SK-N-SH (cell line): Measurements from ENCODE around the gene PPTC7. TPM values are rescaled to one million over a fixed set of nuclear protein-coding genes. Genes with fewer than 3 reads are reported as not detected.
"Not testable (repeated sequence)": the region's sequence is repeated elsewhere in the genome, so short reads cannot be mapped to it uniquely, and the experiment has no call there.

Experiments used
- CTCF ChIA-PET: fragments of 300-600, 350-600 bp; formaldehyde crosslinking; extraction: SDS; loops from one replicate; lab custom pipeline; 2021; lab: Yijun Ruan, JAX
- POLR2A ChIA-PET: fragments of 350-600 bp; sonication (Branson Sonifier 250); formaldehyde crosslinking; extraction: SDS; loops from one replicate; lab custom pipeline; 2020; ENCODE audit warnings: antibody characterized with exemption, inconsistent platforms; lab: Yijun Ruan, JAX
- DNase-seq: peaks from one replicate; pipeline ENCODE4 v3.0.0; 2012
- H2AFZ ChIP-seq: fragments of 200-600 bp; sonication (generic); 2 replicates; pipeline ENCODE4 v1.8.1; 2016; ENCODE audit warnings: antibody characterized with exemption, mild to moderate bottlenecking, low read depth
- H3F3A ChIP-seq: fragments of 200-600 bp; sonication (generic); replicated peaks from 2 replicates; pipeline ENCODE3; 2016; ENCODE audit warnings: antibody characterized with exemption, mild to moderate bottlenecking; ENCODE audit not compliant: insufficient read depth
- H3K27ac ChIP-seq, 2 experiments: fragments of 200-500 bp in 1 of 2; fragments of 200-600 bp in 1 of 2; sonication (Bioruptor generic) in 1 of 2; sonication (generic), shearing (Covaris generic) in 1 of 2; 2 replicates each; pipeline versions ENCODE4 v1.5.1 to v1.6.1; 2014 to 2016; ENCODE audit warnings: low read depth in 2 of 2, inconsistent platforms in 1 of 2, low read length in 1 of 2, mild to moderate bottlenecking in 1 of 2, mixed read lengths in 1 of 2
- H3K27me3 ChIP-seq: fragments of 200-600 bp; sonication (generic), shearing (Covaris generic); 2 replicates; pipeline ENCODE4 v1.6.1; 2016; ENCODE audit warnings: mixed run types; ENCODE audit not compliant: insufficient read depth
- H3K36me3 ChIP-seq, 2 experiments: fragments of 200-500 bp in 1 of 2; fragments of 200-600 bp in 1 of 2; sonication (Bioruptor generic) in 1 of 2; sonication (generic) in 1 of 2; replicated peaks in 1 of 2; 2 replicates each; pipeline versions ENCODE3 to v1.5.1; 2014 to 2016; ENCODE audit warnings: low read length in 1 of 2, mild to moderate bottlenecking in 1 of 2; ENCODE audit not compliant: insufficient read depth in 2 of 2, control insufficient read depth in 1 of 2
- H3K4me1 ChIP-seq, 2 experiments: fragments of 200-500 bp in 1 of 2; fragments of 200-600 bp in 1 of 2; sonication (Bioruptor generic) in 1 of 2; sonication (generic), shearing (Covaris generic) in 1 of 2; 2 replicates each; pipeline versions ENCODE4 v1.5.1 to v1.6.1; 2014 to 2016; ENCODE audit warnings: low read depth in 1 of 2, low read length in 1 of 2, mixed run types in 1 of 2; ENCODE audit not compliant: insufficient read depth in 2 of 2, control insufficient read depth in 1 of 2
- H3K4me2 ChIP-seq: fragments of 200-600 bp; sonication (generic), shearing (Covaris generic); 2 replicates; pipeline ENCODE4 v1.6.1; 2017; ENCODE audit warnings: mixed run types
- H3K4me3 ChIP-seq, 2 experiments: fragments of 200-500 bp in 1 of 2; fragments of 200-600 bp in 1 of 2; sonication (Bioruptor generic) in 1 of 2; sonication (generic), shearing (Covaris generic) in 1 of 2; 2 replicates each; pipeline versions ENCODE4 v1.5.1 to v1.8.1; 2014 to 2016; ENCODE audit warnings: low read depth in 2 of 2, inconsistent platforms in 1 of 2, low read length in 1 of 2, mild to moderate bottlenecking in 1 of 2, mixed read lengths in 1 of 2, moderate library complexity in 1 of 2
- H3K79me2 ChIP-seq: fragments of 200-600 bp; sonication (generic); 2 replicates; pipeline ENCODE4 v1.8.1; 2017; ENCODE audit warnings: mild to moderate bottlenecking; ENCODE audit not compliant: insufficient read depth
- H3K9ac ChIP-seq: fragments of 200-600 bp; sonication (generic); 2 replicates; pipeline ENCODE4 v1.6.1; 2017; ENCODE audit warnings: mixed run types
- H3K9me2 ChIP-seq: fragments of 200-600 bp; sonication (generic); 2 replicates; pipeline ENCODE4 v1.6.1; 2017; ENCODE audit warnings: mixed run types
- H3K9me3 ChIP-seq: fragments of 200-600 bp; sonication (generic); 2 replicates; pipeline ENCODE4 v1.6.1; 2017; ENCODE audit warnings: mixed run types, mild to moderate bottlenecking, moderate library complexity
- H4K20me1 ChIP-seq: fragments of 200-600 bp; sonication (generic); 2 replicates; pipeline ENCODE4 v1.6.1; 2017; ENCODE audit warnings: mild to moderate bottlenecking, mixed run types; ENCODE audit not compliant: insufficient read depth
- CHD2 ChIP-seq: fragments of 150-350 bp; IDR thresholded peaks from 2 replicates; pipeline ENCODE4 v1.6.1; 2018; ENCODE audit warnings: low read length; ENCODE audit not compliant: partially characterized antibody
- ELF1 ChIP-seq: IDR thresholded peaks from 2 replicates; pipeline ENCODE4 v1.4.0; 2012
- FOXM1 ChIP-seq: IDR thresholded peaks from 2 replicates; pipeline ENCODE4 v1.4.0; 2012; ENCODE audit warnings: low read depth, mild to moderate bottlenecking
- GABPA ChIP-seq: IDR thresholded peaks from 2 replicates; pipeline ENCODE4 v1.4.0; 2012; ENCODE audit warnings: low read depth, mild to moderate bottlenecking
- GATA2 ChIP-seq: sonication (generic); formaldehyde crosslinking; IDR thresholded peaks from 2 replicates; pipeline ENCODE4 v1.5.0; 2020; ENCODE audit warnings: mild to moderate bottlenecking, missing genetic modification reagents
- JUND ChIP-seq: IDR thresholded peaks from 2 replicates; pipeline ENCODE4 v1.4.0; 2012
- MXI1 ChIP-seq: IDR thresholded peaks from 2 replicates; pipeline ENCODE4 v1.6.1; 2012; ENCODE audit warnings: mild to moderate bottlenecking, low read depth, low read length, improper control_type of control experiment
- NFIC ChIP-seq: IDR thresholded peaks from 2 replicates; pipeline ENCODE4 v1.4.0; 2012; ENCODE audit warnings: borderline replicate concordance
- NRF1 ChIP-seq: IDR thresholded peaks from 2 replicates; pipeline ENCODE4 v1.6.1; 2012; ENCODE audit warnings: low read depth, mild to moderate bottlenecking, low read length
- RCOR1 ChIP-seq: fragments of 150-350 bp; IDR thresholded peaks from 2 replicates; pipeline ENCODE4 v1.6.1; 2017; ENCODE audit warnings: antibody characterized with exemption, low read length
- TEAD4 ChIP-seq: IDR thresholded peaks from 2 replicates; pipeline ENCODE4 v1.4.0; 2012; ENCODE audit warnings: mild to moderate bottlenecking, borderline replicate concordance; ENCODE audit not compliant: insufficient read depth
- YY1 ChIP-seq: IDR thresholded peaks from 2 replicates; pipeline ENCODE4 v1.4.0; 2012; ENCODE audit warnings: low read depth, mild to moderate bottlenecking
- WGBS: methylation state at CpG from one replicate; pipeline ENCODE4 v1.1.6; 2017; ENCODE audit warnings: low lambda C conversion rate; 5-methylcytosine and 5-hydroxymethylcytosine counted together
- polyA plus RNA-seq, 3 experiments: library from polyadenylated mRNA; depleted of rRNA; stranded (reverse); fragments of >200 nt; gene quantifications; 2 replicates each; pipeline ENCODE4 v1.2.3, GENCODE V29; 2012
- TF ChIP-seq, protein P1 (sequence below): fragments of 150-350 bp; IDR thresholded peaks from 2 replicates; pipeline ENCODE4 v1.6.1; 2017; ENCODE audit warnings: antibody characterized with exemption, low read length, low read depth, borderline replicate concordance
- TF ChIP-seq, protein P2 (sequence below): fragments of 150-350 bp; IDR thresholded peaks from 2 replicates; pipeline ENCODE4 v1.6.1; 2016; ENCODE audit warnings: mild to moderate bottlenecking, low read depth, low read length
- TF ChIP-seq, protein P3 (sequence below): IDR thresholded peaks from 2 replicates; pipeline ENCODE4 v1.4.0; 2012; ENCODE audit warnings: low read depth, borderline replicate concordance

PPTC7 gene
- polyA plus RNA-seq, 1 of the 3 experiments (the other 2 are of a cell fraction): 9.6 TPM

DNA sequence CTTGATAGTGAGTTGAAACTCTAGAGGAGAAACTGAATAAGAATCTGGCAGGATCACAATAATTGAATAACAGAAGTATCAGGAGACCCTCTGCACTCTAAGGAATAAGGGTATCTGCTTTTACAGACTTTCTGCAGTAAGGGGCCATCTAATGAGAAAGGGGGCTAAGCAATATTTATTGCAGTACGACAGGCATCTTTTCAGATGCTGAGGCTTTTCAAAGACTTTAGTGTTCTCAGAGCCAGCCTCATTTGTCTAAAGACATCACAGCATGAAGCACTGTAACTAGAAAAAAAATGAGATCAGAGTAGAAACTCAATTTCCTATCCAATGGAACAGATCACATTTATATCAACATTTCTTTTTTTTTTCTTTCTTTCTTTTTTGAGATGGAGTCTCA, 22.2 kb downstream of the PPTC7 start (continued):
- no peak for TF ChIP-seq JUND
- no peak for TF ChIP-seq YY1
- no peak for TF ChIP-seq NFIC
- TF ChIP-seq, protein P1, sequence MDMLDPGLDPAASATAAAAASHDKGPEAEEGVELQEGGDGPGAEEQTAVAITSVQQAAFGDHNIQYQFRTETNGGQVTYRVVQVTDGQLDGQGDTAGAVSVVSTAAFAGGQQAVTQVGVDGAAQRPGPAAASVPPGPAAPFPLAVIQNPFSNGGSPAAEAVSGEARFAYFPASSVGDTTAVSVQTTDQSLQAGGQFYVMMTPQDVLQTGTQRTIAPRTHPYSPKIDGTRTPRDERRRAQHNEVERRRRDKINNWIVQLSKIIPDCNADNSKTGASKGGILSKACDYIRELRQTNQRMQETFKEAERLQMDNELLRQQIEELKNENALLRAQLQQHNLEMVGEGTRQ: no peak

DNA sequence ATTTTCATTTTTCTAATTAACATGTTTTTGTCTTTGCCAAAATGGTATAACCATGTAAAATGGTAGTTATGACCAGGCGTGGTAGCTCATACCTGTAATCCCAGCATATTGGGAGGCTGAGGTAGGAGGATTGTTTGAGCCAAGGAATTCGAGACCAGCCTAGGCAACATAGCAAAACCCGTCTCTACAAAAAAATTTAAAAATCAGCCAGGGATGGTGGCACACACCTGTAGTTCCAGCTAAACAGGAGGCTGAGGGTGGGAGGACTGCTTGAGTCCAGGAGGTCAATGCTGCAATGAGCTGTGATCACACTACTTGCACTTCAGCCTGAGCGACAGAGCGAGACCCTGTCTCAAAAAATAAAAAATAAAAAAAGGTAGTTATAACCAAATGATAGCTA, 23.1 kb downstream of the PPTC7 start:
- H3K9ac ChIP-seq: no peak overlapping the region
- peaks cover 44% of the 10 kb centered on the region for H4K20me1 ChIP-seq
- H3K27ac ChIP-seq: no peak overlapping the region
- TF ChIP-seq, protein P2, sequence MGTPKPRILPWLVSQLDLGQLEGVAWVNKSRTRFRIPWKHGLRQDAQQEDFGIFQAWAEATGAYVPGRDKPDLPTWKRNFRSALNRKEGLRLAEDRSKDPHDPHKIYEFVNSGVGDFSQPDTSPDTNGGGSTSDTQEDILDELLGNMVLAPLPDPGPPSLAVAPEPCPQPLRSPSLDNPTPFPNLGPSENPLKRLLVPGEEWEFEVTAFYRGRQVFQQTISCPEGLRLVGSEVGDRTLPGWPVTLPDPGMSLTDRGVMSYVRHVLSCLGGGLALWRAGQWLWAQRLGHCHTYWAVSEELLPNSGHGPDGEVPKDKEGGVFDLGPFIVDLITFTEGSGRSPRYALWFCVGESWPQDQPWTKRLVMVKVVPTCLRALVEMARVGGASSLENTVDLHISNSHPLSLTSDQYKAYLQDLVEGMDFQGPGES: no peak
- TF ChIP-seq NRF1 (no peak), MXI1 (no peak), GABPA (no peak), TEAD4 (no peak), JUND (no peak), FOXM1 (no peak), GATA2 (CRISPR knock-in tag) (no peak), CHD2 (no peak), RCOR1 (no peak), ELF1 (no peak)
- TF ChIP-seq, protein P3, sequence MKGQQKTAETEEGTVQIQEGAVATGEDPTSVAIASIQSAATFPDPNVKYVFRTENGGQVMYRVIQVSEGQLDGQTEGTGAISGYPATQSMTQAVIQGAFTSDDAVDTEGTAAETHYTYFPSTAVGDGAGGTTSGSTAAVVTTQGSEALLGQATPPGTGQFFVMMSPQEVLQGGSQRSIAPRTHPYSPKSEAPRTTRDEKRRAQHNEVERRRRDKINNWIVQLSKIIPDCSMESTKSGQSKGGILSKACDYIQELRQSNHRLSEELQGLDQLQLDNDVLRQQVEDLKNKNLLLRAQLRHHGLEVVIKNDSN: no peak
- TF ChIP-seq, all 33 proteins: peak for 0
- Histone ChIP-seq H3F3A (peaks cover 17% of the 10 kb centered on the region), H3K9me2 (no peaks in the 10 kb centered on the region), H3K27me3 (no peaks in the 10 kb centered on the region), H3K9me3 (no peaks in the 10 kb centered on the region), H3K4me3 (no peak overlapping the region), H3K4me1 (peaks cover 9 to 34% of the 10 kb centered on the region in 2 experiments), H3K36me3 (no peaks in the 10 kb centered on the region), H3K4me2 (no peak overlapping the region), H2AFZ (no peak overlapping the region), H3K79me2 (peaks cover 73% of the 10 kb centered on the region)
- DNase-seq: no peak
- ChIA-PET POLR2A (no interaction called here), CTCF (interaction anchor here (1.6 kb wide), 1 partner anchor 42 kb away, joined by 6 read pairs; no protein-coding TSS in a partner anchor)
- WGBS: 95% methylated on average over 5 of the region's 5 CpGs

DNA sequence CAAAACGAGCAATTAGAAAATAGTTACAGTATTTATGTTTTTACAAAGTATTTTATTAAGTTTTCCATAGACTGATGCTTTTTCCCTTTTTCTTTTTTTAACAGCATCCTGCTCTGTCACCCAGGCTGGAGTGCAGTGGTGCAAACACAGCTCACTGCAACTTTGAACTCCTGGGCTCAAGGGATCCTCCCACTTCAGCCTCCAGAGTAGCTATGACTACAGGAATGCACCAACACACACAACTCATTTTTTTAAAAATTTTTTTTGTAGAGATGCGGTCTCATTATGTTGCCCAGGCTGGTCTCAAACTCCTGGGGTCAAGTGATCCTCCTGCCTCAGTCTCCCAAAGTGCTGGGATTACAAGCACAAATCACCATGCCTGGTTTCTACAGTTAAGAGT, 24.2 kb downstream of the PPTC7 start:
- H3K9ac ChIP-seq, H3K27me3 ChIP-seq, H3K4me3 ChIP-seq, DNase-seq, H3K9me2 ChIP-seq, POLR2A ChIA-PET, H2AFZ ChIP-seq, H3K27ac ChIP-seq, H3K36me3 ChIP-seq, H3K9me3 ChIP-seq, H3K4me2 ChIP-seq: not testable (repeated sequence)
- peaks cover 12% of the 10 kb centered on the region for H3F3A ChIP-seq
- peaks cover 9 to 30% of the 10 kb centered on the region in 2 experiments for H3K4me1 ChIP-seq
- peaks cover 78% of the 10 kb centered on the region for H3K79me2 ChIP-seq
- CTCF ChIA-PET: interaction anchor here (0.8 to 1.6 kb wide), 3 partner anchors 41 to 43 kb away, joined by 3 to 6 read pairs (median 4); no protein-coding TSS in a partner anchor
- peaks cover 45% of the 10 kb centered on the region for H4K20me1 ChIP-seq
- 98% methylated on average over 2 of the region's 2 CpGs for WGBS
